Measurements from ENCODE around the gene GPR78.
"Not testable (repeated sequence)": the region's sequence is repeated elsewhere in the genome, so short reads cannot be mapped to it uniquely, and the experiment has no call there.

The GPR78 gene

DNA sequence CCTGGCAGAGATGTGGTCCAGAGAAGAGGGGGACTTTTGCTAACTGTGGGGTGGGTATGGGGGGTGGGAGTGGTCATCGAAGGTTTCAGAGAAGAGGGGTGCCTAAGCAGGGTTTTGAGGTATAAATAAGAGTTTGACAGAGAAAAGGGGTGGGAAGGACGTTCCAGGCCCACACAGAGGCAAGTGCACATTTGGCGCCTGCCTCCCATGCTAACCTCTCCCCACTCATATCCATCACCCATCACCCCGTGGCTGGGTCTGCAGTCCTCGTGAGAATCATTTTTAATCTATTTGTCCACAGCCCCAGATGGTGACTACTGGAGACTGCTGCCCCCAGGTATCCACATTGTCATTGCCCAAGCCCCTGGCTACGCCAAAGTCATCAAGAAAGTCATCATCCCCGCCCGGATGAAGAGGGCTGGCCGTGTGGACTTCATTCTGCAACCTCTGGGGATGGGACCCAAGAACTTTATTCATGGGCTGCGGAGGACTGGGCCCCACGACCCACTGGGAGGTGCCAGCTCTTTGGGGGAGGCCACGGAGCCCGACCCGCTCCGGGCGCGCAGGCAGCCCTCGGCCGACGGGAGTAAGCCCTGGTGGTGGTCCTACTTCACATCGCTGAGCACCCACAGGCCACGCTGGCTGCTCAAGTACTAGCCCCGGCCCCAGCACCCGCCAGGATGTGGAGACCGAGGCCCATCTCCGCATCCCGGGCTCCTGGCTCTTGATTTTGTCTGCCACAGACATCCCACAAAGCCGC is 38.9 kb downstream of the GPR78 start:
- DNase-seq: no peak

- DNase-seq: not testable (repeated sequence)
Observed at GRCh38 chr4:8621135-8621534, 40.9 kb downstream of the GPR78 start.

DNA sequence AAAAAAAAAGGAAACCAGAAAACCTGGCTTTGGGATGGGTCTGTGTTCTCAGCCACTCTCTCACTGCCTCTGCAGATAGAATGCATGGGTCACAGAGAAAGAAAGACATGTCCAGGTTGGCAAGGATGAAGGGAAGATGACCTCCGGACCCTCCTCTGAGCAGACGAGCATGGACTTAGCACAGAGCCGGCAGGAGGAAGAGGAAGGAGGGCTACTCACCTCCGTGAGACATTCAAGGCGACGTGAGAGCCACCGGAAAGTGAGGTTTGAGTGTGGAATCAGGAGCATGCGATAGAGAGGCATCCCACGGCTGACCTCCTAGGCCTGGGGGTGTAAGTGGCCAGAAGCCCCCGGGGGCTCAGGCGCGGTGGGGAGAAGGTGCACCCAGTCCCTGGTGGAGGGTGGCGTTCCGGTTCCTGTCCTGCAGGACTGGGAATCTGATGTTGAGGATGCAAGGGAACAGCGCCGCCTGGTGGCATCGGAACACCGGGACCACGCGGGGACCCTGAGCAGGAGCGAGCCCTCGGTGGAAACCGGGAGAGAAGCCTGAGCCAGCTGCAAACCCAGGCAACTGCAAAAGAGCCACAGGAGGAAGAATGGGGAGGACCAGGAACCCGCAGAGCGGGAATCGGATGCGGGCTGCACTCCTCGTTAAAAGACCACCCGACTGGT is 44.5 kb downstream of the GPR78 start:
- DNase-seq: not testable (repeated sequence)

DNA sequence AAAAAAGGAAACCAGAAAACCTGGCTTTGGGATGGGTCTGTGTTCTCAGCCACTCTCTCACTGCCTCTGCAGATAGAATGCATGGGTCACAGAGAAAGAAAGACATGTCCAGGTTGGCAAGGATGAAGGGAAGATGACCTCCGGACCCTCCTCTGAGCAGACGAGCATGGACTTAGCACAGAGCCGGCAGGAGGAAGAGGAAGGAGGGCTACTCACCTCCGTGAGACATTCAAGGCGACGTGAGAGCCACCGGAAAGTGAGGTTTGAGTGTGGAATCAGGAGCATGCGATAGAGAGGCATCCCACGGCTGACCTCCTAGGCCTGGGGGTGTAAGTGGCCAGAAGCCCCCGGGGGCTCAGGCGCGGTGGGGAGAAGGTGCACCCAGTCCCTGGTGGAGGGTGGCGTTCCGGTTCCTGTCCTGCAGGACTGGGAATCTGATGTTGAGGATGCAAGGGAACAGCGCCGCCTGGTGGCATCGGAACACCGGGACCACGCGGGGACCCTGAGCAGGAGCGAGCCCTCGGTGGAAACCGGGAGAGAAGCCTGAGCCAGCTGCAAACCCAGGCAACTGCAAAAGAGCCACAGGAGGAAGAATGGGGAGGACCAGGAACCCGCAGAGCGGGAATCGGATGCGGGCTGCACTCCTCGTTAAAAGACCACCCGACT is 50.2 kb downstream of the GPR78 start:
- DNase-seq: not testable (repeated sequence)

DNA sequence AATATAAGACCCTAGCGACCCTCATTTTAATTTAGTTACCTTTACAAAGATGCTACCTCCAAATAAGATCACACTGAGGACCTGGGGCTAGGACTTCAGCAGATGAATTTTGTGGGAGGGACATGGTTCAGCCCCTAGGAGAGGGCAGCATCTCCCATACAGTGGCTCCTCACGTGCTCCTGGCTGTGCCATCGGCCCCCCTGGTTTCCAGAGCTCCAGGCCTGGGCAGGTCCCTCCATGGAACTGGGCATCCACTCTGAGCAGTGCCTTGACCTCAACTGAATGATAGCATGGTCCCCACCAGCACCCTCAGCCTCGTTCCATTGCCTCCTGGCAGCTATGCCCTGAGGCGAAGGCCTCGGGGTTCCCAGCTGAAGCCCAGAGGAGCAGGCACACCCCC is 51.7 kb downstream of the GPR78 start:
- not testable (repeated sequence) for DNase-seq

DNA sequence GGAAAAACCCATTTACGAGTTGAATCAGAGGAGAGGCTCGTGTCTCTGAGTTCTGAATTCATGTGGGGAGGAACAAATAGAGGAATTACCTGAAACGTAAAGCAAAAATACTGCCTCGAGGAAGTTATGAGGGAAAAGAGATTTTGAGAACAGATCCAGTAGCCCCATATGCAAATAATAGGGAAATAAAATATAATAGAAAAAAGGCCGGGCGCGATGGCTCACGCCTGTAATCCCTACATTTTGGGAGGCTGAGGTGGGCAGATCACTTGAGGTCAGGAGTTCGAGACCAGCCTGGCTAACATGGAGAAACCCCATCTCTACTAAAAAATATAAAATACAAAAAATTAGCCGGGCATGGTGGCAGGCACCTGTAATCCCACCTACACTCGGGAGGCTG is 54.6 kb downstream of the GPR78 start:
- DNase-seq: not testable (repeated sequence)

GRCh38 chr4:8635897-8636554 is 55.8 kb downstream of the GPR78 start:
- DNase-seq: not testable (repeated sequence)

Measured in CD4-positive, alpha-beta T cell treated with Interferon alpha-2 for 1 hour (primary cell).